T-helper 2 cell treated with Interferon-gamma antibody and Interleukin-4, amounts not matched to agents 100 ng/mL and 5 ng/mL, for 36 hours (primary cell): ENCODE measurements around the gene F12. TPM values are rescaled to one million over a fixed set of nuclear protein-coding genes. Genes with fewer than 3 reads are reported as not detected.

Experiments
- intact Hi-C: fragments of 100-400 bp; cut with micrococcal nuclease; formaldehyde crosslinking; loops from one replicate; pipeline ENCODE4 v1.15.1; 2023
- total RNA-seq: library from RNA; stranded (reverse); gene quantifications from 2 replicates; pipeline ENCODE4 v1.2.3, GENCODE V29; 2022

Gene F12
- total RNA-seq, 1 donor from 2014 or later = 1.9 TPM

- intact Hi-C loops = loop anchor here (1.0 kb wide), 1 partner anchor 11 kb away; no protein-coding TSS in a partner anchor
These were observed 24.4 kb upstream of the F12 start for GRCh38 chr5:177433658-177434217.

- intact Hi-C loops = no loop called here
These were observed 23.7 kb upstream of the F12 start for GRCh38 chr5:177432839-177433657.

DNA sequence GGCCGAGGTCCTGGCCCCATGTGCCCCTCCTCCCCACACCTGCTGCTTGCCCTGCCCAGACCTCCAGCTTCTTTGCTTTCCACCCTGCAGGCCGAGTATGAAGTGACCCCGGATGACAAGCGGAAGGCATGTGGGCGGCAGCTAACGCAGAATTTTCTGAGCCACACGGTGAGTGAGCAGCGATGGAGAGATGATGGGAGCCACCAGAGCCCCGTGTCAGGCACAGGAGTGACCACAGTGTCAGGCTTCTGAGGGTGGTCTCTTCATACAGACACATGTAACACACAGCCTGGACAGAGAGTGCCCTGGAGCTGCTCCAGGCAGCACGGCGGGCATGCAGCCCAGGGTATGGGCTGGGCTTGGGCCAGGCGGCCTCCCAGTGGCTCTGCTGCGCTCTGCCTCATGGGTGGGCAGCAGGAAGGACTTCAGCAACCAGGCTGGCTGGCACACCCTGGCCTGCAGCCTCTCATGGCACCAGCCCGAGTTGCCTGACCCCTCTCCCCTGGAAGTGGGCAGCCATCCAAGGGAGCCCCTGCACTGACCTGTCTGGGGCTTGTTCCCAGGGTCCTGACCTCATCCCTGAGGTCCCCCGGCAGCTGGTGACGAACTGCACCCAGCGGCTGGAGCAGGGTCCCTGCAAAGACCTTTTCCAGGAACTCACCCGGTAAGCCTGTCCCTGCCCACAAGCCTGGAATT lies 22.9 kb upstream of the F12 start:
- intact Hi-C loops = no loop called here

- intact Hi-C loops = loop anchor here (1.0 to 2.0 kb wide), 2 partner anchors 15 to 24 kb away; partner anchors contain the start of gene PRR7
These were observed 22.2 kb upstream of the F12 start for GRCh38 chr5:177431317-177432142.

DNA sequence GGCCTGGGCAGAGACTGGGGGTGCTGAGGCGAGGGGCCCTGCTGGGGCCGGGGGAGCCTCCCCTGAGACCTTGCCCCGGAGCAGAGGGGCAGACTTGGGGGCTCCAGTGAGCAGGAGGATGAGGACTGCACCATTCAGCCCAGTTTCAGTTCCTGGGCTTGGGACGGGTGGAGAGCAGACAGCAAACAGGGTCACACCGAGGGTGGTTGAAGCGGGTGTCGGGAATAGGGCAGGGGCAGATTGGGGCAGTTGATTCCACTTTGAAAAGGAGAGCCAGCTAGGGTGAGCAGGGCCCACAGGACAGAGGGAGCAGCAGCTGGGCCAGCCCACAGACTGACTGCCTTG lies 21.6 kb upstream of the F12 start:
- intact Hi-C loops = loop anchor here (1.0 to 2.0 kb wide), 2 partner anchors 16 to 24 kb away; partner anchors contain the start of gene PRR7

DNA sequence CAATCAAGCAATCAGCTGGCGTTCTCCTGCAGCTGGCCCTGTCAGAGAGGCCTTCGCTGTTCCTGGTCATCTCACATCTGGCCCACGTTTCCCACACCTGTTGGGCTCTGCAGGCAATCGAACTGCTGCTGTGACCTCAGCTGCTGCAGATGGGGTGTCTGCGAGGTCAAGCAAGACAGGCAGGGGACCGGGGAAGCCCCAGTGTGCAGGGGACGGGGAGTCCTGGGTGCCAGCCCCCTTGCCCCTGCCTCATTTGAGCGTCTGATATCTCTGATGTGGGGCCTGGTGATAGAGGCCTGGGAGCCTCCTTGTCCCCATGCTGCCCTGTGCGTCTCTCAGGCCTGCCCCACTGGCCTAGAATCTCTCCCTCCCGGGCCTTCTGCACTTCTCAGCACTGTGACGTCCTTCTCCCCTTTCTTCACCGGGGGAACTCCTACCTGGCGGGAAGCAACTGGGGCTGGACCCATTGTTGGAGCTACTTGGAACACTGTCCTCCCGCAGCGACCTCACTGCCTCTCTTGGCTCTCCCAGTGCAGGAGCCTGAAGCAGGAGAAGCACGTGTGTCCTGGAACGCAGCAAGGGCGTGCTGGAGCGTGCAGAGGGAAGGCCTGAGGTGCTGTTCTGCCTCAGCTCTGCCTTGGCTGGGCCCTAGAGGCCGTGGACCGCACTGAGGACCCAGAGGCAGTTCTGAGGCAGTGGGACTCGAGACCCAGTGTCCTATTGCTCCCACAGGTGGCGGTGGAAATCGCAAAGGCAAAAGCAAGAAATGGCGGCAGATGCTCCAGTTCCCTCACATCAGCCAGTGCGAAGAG lies 21.0 kb upstream of the F12 start:
- intact Hi-C loops = loop anchor here (2.0 kb wide), 1 partner anchor 16 kb away; the partner anchor contains the start of gene PRR7

GRCh38 chr5:177429248-177430040 lies 20.1 kb upstream of the F12 start:
- intact Hi-C loops = loop anchor here (2.0 to 5.0 kb wide), 2 partner anchors 17 to 297 kb away; partner anchors contain the start of genes NSD1 and PRR7

GRCh38 chr5:177428574-177429217 lies 19.3 kb upstream of the F12 start:
- intact Hi-C loops = loop anchor here (5.0 kb wide), 1 partner anchor 296 kb away; the partner anchor contains the start of gene NSD1

DNA sequence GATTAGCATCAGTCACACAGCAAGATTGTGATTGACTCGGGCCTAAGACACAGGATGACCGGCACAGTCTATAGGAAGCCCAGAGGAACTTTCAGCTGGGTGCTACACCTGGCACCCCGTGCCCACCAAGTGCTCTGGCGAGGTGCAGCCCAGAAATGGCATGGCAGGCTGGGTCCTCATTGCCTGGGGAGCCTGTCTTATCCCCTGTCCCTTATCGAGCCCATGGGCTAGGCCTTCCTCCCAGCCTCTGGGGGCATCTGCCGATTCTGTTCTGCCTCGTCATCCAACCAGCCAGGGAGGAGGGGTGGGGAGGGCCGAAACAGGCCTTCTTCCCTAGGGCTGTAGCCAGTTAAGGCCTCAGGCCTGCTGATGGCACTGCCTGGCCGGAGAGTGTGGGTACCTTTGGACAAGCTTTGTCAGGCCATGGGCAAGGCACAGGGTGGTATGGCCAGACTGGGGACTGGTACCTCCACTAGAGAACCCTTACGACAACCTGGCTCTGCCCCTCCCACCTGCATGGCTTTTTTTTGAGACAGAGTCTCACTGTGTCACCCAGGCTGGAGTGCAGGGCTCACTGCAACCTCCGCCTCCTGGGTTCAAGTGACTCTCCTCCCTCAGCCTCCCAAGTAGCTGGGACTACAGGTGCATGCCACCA lies 18.7 kb upstream of the F12 start:
- intact Hi-C loops = loop anchor here (2.0 to 5.0 kb wide), 2 partner anchors 296 to 891 kb away; partner anchors contain the start of genes NSD1 and RNF44

GRCh38 chr5:177427211-177427822 lies 18.0 kb upstream of the F12 start:
- intact Hi-C loops = loop anchor here (2.0 to 5.0 kb wide), 2 partner anchors 295 to 891 kb away; partner anchors contain the start of genes NSD1 and RNF44

DNA sequence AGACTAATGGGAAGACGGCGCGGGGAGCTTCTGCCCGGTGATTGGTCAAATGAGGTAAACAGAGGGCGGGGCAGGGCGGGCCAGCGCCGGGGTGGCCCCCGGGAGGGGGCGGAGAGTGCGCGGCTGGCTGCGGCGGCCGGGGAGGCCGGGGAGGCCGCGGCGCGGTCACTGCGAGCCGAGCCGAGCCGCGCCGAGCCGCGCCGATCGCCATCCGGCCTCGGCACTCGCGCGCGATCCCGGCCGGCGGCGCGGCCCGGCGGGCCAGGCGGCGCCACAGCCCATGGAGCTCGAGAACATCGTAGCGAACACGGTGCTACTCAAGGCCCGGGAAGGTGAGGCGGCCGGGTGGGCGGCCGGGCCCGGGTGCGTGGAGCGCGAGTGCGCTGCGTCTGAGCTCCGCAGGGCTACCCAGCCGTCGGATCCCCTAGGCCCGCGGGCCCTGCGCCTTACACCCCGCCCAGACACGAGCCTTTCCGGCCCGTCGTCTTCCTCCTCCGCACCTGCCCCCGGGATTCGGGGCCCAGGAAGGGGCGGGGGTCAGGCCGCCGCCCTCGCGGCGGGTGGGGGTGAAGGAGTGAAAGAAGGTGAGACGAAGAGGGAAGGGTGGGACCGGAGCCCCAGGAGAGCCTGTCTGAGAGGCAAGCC lies 17.3 kb upstream of the F12 start, which contains the start of gene GRK6:
Gene GRK6, plus strand, starts transcription at position 111 of the 645 bp plus-strand sequence. Its CDS starts 170 bp downstream, at position 281.
- intact Hi-C loops = loop anchor here (1.0 to 5.0 kb wide), 6 partner anchors 29 to 890 kb away; partner anchors contain the start of genes MXD3, NSD1, PDLIM7 and RNF44

- intact Hi-C loops = loop anchor here (1.0 to 5.0 kb wide), 7 partner anchors 22 to 889 kb away; partner anchors contain the start of genes MXD3, NSD1, PDLIM7 and RNF44
These were observed 16.6 kb upstream of the F12 start for GRCh38 chr5:177425801-177426565.

DNA sequence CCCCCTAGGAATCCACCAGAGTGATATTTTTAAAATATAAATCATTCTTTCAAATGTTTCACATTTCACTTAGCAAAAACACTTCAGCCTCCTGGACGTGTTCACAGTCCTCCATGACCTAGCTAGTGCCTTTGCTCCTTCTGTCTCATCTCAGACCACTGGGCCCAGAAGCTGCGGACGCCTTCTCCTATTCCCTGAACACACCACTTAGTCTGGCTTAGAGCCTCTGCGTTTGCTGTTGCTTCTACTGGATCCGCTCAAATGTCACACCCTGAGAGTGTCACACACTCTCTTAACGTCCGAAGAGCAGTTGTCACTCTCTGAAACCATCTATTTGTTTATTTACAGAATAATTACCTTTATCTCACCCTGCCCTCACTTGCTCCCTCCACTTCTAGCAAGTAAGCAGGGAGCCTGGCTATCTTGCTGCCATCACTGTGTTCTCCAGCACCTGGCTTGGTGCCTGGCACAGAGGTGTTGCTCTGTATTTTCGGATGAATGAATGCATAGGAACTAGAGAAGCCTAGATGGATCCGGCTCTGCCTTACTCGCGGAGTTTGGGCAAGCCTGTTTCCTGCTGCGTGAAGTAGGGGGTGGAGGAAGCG lies 15.9 kb upstream of the F12 start:
- intact Hi-C loops = loop anchor here (1.0 to 5.0 kb wide), 2 partner anchors 21 to 293 kb away; partner anchors contain the start of gene NSD1

DNA sequence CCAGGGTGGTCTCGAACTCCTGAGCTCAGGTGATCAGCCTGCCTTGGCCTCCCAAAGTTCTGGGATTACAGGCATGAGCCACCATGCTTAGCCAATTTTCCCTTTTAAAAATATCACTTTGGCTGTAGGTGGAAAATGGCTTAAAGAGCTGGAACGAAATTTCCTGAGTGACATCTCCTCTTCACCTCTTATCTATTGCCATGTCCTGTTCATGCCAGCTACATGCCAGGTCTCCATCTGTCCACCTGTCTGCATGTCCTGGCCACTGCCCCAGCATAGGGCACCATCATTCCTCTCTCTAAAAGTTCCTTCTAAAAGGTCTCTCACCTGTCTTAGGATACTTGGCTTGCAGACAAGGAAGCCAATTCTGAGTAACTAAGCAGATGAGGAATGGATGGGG lies 14.3 kb upstream of the F12 start:
- intact Hi-C loops = no loop called here

DNA sequence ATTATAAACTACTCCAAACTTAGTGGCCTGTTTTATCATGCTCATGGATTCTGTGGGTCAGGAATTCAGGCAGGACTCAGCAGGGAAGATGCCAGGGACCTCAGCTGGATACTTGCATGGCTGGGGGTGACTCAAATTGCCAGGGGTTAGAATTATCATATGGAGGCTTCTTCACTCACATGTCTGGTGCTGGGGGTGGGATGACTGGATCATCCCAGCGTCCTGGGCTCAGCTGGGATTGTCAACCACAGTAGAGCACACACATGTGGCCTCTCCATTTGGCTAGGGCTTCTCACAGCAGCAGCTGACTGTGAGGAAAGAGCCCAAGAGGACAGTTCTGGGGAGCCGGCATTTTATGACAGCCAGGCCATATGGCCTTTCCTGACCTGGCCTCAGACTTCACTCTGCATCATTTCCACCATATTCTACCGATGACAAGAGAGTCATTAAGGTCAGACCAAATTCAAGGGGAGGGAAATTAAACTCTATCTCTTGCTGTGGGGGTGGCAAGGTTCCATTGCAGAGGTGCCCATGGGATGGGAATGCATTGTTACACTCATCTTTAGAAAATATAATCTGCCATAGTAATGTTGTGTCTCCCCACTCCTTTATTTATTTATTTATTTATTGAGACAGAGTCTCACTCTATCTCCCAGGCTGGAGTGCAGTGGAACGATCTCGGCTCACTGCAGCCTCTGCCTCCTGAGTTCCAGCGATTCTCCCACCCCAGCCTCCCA lies 11.9 kb upstream of the F12 start:
- intact Hi-C loops = no loop called here
